DND-41 (cell line): ENCODE results near the gene DSCAML1.

ENCODE experiments used
- EZH2 ChIP-seq: IDR thresholded peaks from 3 replicates; pipeline ENCODE4 v1.6.1; 2012; ENCODE audit warnings: borderline replicate concordance, low read depth, mild to moderate bottlenecking, moderate library complexity, low read length, inconsistent platforms; ENCODE audit not compliant: severe bottlenecking
- TF ChIP-seq, protein P1 (sequence below): IDR thresholded peaks from 2 replicates; pipeline ENCODE4 v1.5.1; 2012; ENCODE audit warnings: borderline replicate concordance, low read length, moderate library complexity, mild to moderate bottlenecking; ENCODE audit not compliant: poor library complexity, severe bottlenecking; ENCODE audit errors: extremely low read depth

DNA sequence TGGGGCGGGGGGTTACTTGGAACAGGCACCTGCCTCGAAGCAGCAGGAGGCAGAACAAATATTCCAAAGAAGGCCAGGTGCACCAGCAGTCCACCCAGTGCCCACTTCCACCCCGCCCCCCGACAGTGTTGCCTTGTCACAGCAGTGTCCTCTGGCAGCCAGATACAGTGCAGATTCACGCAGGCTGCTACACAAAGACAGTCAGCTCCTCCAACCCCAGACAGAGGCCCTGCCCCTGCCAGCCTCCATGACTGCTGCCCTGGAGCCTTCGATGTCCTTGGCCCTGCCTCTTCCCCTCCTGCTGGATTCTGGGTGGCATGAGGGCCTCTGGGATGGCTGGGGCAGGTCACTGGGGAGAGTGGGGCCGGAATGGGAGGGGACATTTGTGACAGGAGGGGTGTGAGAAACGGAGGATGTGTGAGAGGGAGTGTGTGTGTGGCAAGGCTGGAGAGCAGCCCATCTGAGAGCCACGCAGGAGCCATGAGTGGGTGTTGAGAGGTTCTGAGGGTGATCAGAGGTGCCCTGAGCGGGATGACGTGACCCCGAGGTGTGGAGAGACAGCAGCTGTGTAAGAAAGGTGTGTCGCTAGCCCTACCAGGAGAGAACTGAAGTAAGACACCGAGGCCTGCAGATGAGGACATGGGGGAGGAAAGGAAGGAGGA, 295.6 kb downstream of the DSCAML1 start:
- TF ChIP-seq, protein P1, sequence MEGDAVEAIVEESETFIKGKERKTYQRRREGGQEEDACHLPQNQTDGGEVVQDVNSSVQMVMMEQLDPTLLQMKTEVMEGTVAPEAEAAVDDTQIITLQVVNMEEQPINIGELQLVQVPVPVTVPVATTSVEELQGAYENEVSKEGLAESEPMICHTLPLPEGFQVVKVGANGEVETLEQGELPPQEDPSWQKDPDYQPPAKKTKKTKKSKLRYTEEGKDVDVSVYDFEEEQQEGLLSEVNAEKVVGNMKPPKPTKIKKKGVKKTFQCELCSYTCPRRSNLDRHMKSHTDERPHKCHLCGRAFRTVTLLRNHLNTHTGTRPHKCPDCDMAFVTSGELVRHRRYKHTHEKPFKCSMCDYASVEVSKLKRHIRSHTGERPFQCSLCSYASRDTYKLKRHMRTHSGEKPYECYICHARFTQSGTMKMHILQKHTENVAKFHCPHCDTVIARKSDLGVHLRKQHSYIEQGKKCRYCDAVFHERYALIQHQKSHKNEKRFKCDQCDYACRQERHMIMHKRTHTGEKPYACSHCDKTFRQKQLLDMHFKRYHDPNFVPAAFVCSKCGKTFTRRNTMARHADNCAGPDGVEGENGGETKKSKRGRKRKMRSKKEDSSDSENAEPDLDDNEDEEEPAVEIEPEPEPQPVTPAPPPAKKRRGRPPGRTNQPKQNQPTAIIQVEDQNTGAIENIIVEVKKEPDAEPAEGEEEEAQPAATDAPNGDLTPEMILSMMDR = no peak
- no peak for TF ChIP-seq EZH2
